ENCODE results near the gene CNTN6. TPM values are rescaled to one million over a fixed set of nuclear protein-coding genes. Genes with fewer than 3 reads are reported as not detected.

Gene CNTN6
- total RNA-seq, 1 experiment from 2014 or later, result not detected

GRCh38 chr3:1197051-1197450 is 104.2 kb downstream of the CNTN6 start:
- Histone ChIP-seq H3K27me3 (ENCODE audit: control insufficient read depth, insufficient read depth, low read length) (no peaks in the 10 kb centered on the region), H3K9me3 (ENCODE audit: control insufficient read depth, insufficient read depth, low read depth, low read length) (no peaks in the 10 kb centered on the region), H3K4me3 (ENCODE audit: low read depth in 2 of 2, low read length in 2 of 2) (no peak overlapping the region), H3K27ac (ENCODE audit: low read length) (no peak overlapping the region), H3K36me3 (ENCODE audit: control insufficient read depth, insufficient read depth, low read length) (no peaks in the 10 kb centered on the region), H3K4me1 (ENCODE audit: control insufficient read depth, insufficient read depth, low read length) (no peaks in the 10 kb centered on the region)
- ATAC-seq, result no peak
- in situ Hi-C loops (cut with HindIII; ENCODE audit: low pct_unique_long_range_greater_than_20kb, low sequenced_read_pairs), result no loop called here
- no TSS peak for BruUV-seq (replicated peaks)
- ChIA-PET POLR2A (no interaction called here), CTCF (no interaction called here)
- no peak for DNase-seq (ENCODE audit: low read depth, low spot score)
- intact Hi-C loops (cut with micrococcal nuclease; ENCODE audit: unreplicated experiment), result no loop called here
- TF ChIP-seq TCF7L2 (IDR thresholded peaks at IDR 0.05; ENCODE audit: low read depth, low read length), result no peak
- TF ChIP-seq, protein P1, sequence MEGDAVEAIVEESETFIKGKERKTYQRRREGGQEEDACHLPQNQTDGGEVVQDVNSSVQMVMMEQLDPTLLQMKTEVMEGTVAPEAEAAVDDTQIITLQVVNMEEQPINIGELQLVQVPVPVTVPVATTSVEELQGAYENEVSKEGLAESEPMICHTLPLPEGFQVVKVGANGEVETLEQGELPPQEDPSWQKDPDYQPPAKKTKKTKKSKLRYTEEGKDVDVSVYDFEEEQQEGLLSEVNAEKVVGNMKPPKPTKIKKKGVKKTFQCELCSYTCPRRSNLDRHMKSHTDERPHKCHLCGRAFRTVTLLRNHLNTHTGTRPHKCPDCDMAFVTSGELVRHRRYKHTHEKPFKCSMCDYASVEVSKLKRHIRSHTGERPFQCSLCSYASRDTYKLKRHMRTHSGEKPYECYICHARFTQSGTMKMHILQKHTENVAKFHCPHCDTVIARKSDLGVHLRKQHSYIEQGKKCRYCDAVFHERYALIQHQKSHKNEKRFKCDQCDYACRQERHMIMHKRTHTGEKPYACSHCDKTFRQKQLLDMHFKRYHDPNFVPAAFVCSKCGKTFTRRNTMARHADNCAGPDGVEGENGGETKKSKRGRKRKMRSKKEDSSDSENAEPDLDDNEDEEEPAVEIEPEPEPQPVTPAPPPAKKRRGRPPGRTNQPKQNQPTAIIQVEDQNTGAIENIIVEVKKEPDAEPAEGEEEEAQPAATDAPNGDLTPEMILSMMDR (IDR thresholded peaks at IDR 0.05), result no peak
- no peak for TF ChIP-seq SIN3A (IDR thresholded peaks at IDR 0.05; ENCODE audit: borderline replicate concordance, insufficient read depth, low read depth, low read length)

DNA sequence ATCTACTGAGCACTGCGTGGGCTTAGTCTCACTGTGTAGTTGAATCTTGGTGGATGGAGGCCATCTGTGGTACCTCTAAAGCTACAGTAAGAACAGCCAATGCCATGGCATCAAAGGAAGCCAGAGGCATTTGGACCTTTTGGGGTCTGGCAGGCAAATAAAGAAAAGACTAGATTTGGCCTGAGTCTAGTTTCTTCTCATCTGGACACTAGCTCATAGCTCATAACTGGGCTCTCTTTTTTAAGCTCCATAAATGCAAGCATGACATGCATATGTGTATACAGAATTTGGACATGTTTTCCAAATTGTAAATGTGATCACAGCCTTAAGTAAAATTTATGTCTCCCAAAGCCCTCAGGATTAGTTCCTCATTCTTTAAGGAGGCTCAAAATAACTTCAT is 107.5 kb downstream of the CNTN6 start:
- TF ChIP-seq, protein P1 (IDR thresholded peaks at IDR 0.05), result no peak
- TF ChIP-seq SIN3A (IDR thresholded peaks at IDR 0.05; ENCODE audit: borderline replicate concordance, insufficient read depth, low read depth, low read length) (no peak), POLR2AphosphoS5 (IDR thresholded peaks at IDR 0.05; ENCODE audit: low read depth, low read length) (no peak), TCF7L2 (IDR thresholded peaks at IDR 0.05; ENCODE audit: low read depth, low read length) (no peak)
- TF ChIP-seq, protein P2, sequence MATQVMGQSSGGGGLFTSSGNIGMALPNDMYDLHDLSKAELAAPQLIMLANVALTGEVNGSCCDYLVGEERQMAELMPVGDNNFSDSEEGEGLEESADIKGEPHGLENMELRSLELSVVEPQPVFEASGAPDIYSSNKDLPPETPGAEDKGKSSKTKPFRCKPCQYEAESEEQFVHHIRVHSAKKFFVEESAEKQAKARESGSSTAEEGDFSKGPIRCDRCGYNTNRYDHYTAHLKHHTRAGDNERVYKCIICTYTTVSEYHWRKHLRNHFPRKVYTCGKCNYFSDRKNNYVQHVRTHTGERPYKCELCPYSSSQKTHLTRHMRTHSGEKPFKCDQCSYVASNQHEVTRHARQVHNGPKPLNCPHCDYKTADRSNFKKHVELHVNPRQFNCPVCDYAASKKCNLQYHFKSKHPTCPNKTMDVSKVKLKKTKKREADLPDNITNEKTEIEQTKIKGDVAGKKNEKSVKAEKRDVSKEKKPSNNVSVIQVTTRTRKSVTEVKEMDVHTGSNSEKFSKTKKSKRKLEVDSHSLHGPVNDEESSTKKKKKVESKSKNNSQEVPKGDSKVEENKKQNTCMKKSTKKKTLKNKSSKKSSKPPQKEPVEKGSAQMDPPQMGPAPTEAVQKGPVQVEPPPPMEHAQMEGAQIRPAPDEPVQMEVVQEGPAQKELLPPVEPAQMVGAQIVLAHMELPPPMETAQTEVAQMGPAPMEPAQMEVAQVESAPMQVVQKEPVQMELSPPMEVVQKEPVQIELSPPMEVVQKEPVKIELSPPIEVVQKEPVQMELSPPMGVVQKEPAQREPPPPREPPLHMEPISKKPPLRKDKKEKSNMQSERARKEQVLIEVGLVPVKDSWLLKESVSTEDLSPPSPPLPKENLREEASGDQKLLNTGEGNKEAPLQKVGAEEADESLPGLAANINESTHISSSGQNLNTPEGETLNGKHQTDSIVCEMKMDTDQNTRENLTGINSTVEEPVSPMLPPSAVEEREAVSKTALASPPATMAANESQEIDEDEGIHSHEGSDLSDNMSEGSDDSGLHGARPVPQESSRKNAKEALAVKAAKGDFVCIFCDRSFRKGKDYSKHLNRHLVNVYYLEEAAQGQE (IDR thresholded peaks at IDR 0.05; ENCODE audit: insufficient read depth in 1 of 2, low read depth in 2 of 2, low read length in 1 of 2), result no peak
- H3K9me3 ChIP-seq (ENCODE audit: control insufficient read depth, insufficient read depth, low read depth, low read length), result no peaks in the 10 kb centered on the region
- no peaks in the 10 kb centered on the region for H3K36me3 ChIP-seq (ENCODE audit: control insufficient read depth, insufficient read depth, low read length)
- CTCF ChIA-PET, result no interaction called here
- H3K27me3 ChIP-seq (ENCODE audit: control insufficient read depth, insufficient read depth, low read length), result no peaks in the 10 kb centered on the region
- ATAC-seq (no peak), DNase-seq (ENCODE audit: low read depth, low spot score) (no peak)
- intact Hi-C loops (cut with micrococcal nuclease; ENCODE audit: unreplicated experiment), result no loop called here
- in situ Hi-C loops (cut with HindIII; ENCODE audit: low pct_unique_long_range_greater_than_20kb, low sequenced_read_pairs), result no loop called here
- BruUV-seq (replicated peaks), result no TSS peak
- H3K4me3 ChIP-seq (ENCODE audit: low read depth in 2 of 2, low read length in 2 of 2), result no peak overlapping the region
- no peak overlapping the region for H3K27ac ChIP-seq (ENCODE audit: low read length)
- POLR2A ChIA-PET, result no interaction called here
- H3K4me1 ChIP-seq (ENCODE audit: control insufficient read depth, insufficient read depth, low read length), result no peaks in the 10 kb centered on the region

Data from Panc1 (cell line).